Transverse colon (tissue), 4 donors: Measurements from ENCODE around the gene PANK4.

Source experiments
- CTCF ChIP-seq, 5 experiments: fragments of 200-600 bp in 3 of 5; fragments of 450-650 bp in 2 of 5; sonication (generic) in 3 of 5; IDR thresholded peaks; 1 replicate in 2 of 5; 2 replicates in 3 of 5; pipeline ENCODE4 v1.5.1; 2016 to 2017; ENCODE audit warnings: antibody characterized with exemption in 5 of 5, inconsistent platforms in 3 of 5, mild to moderate bottlenecking in 2 of 5, moderate library complexity in 1 of 5
- EP300 ChIP-seq: sonication (generic); formaldehyde crosslinking; IDR thresholded peaks from one replicate; pipeline ENCODE4 v1.6.1; 2017; ENCODE audit warnings: antibody characterized with exemption, low read depth
- POLR2A ChIP-seq: fragments of 450-650 bp; IDR thresholded peaks from one replicate; pipeline ENCODE4 v1.6.1; 2016; ENCODE audit warnings: antibody characterized with exemption, mild to moderate bottlenecking, moderate library complexity
- POLR2AphosphoS5 ChIP-seq, 3 donors: sonication (generic); formaldehyde crosslinking; IDR thresholded peaks; one replicate each; pipeline ENCODE4 v1.6.1; 2016; ENCODE audit warnings: antibody characterized with exemption in 3 of 3

GRCh38 chr1:2495026-2495425, 31.4 kb downstream of the PANK4 start:
- TF ChIP-seq CTCF (IDR thresholded peaks at IDR 0.05) (no peak), POLR2A (no peak), EP300 (no peak), POLR2AphosphoS5 (IDR thresholded peaks at IDR 0.05) (no peak)
